22Rv1 (cell line): ENCODE data around the gene STAMBPL1.

Experiments used
- ZFX ChIP-seq: fragments of 450-650 bp; IDR thresholded peaks from 2 replicates; pipeline ENCODE4 v1.6.1; 2017; ENCODE audit warnings: antibody characterized with exemption, borderline replicate concordance
- TF ChIP-seq, protein P1 (sequence below): fragments of 450-650 bp; IDR thresholded peaks from 2 replicates; pipeline ENCODE4 v1.5.1; 2017; ENCODE audit warnings: mild to moderate bottlenecking

DNA sequence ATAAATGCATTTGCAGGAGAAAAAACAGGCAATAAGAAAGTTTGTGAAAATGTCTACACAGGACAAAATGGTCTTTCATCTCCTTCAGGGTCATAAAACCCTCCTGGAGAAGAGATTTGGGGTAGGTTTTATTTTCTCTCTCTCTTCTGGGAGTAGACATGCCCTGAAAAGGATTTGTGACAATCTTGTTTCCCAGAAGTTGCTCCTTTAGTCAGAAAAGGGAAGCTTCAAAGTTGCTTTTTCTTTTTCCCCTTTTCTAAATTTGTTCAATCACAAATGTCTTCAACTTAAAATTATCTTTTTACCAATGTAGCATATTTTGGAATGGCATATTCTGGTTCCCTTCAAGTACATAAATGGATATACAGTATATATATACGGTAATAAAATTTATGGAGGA is 19.0 kb upstream of the STAMBPL1 start:
- TF ChIP-seq, protein P1, sequence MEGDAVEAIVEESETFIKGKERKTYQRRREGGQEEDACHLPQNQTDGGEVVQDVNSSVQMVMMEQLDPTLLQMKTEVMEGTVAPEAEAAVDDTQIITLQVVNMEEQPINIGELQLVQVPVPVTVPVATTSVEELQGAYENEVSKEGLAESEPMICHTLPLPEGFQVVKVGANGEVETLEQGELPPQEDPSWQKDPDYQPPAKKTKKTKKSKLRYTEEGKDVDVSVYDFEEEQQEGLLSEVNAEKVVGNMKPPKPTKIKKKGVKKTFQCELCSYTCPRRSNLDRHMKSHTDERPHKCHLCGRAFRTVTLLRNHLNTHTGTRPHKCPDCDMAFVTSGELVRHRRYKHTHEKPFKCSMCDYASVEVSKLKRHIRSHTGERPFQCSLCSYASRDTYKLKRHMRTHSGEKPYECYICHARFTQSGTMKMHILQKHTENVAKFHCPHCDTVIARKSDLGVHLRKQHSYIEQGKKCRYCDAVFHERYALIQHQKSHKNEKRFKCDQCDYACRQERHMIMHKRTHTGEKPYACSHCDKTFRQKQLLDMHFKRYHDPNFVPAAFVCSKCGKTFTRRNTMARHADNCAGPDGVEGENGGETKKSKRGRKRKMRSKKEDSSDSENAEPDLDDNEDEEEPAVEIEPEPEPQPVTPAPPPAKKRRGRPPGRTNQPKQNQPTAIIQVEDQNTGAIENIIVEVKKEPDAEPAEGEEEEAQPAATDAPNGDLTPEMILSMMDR = no peak
- no peak for TF ChIP-seq ZFX
